CD4-positive, alpha-beta T cell treated with Interleukin-21 for 1 hour (primary cell): ENCODE measurements around the gene CNBD2.
A peak's percentile ranks its signal among the peaks of the same experiment; 100 is the strongest.
"Not testable (repeated sequence)": the region's sequence is repeated elsewhere in the genome, so short reads cannot be mapped to it uniquely, and the experiment has no call there.

Experiments
- DNase-seq: peaks from one replicate; pipeline ENCODE4 v3.0.0-alpha.2; 2020

Gene CNBD2

DNA sequence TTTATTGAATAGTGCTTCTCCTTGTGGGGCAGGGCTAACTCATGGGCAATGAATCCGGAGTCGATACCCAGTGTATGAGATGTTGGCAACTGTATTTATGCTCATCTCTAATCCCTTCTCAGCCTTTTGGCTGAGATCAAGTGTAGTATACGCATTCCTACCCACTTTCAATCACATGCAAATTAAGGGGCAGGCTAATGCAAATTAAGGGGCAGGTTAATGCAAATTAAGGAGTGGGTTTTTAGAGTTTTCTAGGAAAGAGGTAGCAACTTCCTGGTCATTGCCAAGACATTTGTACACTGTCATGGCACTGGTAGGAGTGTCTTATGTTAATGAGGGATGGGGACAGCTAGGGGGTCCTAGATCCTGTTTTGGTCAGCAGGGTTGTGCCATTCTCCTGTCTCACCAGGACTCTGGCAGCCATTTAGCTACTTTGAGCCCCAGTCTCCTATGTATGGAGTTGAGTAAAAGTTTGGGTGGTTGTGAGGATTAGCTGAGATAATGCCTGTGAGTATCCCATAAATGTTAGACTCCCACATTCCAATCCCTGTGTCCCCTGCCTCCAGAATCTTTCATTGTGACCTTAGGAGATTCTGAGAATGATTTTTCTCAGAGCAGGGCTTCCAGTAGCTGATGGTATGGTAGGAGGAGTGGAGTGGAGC, at the start of gene CNBD2:
Gene CNBD2, plus strand, starts transcription at position 612 of the 662 bp plus-strand sequence. CDS start 173 bp downstream, outside the sequence.
- no peak for DNase-seq

DNA sequence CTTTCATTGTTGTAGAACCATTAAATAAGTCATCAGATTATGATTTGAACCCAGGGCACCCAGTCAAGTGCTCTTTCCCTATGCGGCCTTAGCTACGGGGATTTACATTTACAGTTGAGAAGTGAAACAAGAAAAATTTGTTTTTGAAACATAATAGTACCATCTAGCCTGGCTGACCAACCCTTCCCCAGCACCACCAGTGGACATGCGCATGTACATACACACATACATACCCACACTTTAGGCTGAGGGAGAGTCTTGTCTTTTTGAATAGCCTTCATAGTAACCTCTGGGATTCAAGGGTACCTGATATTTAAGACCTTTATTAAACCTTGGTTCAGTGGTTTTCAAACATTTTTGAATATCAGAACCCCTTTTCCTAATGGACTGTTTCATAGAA, 47.9 kb upstream of the CNBD2 start:
- no peak for DNase-seq

DNA sequence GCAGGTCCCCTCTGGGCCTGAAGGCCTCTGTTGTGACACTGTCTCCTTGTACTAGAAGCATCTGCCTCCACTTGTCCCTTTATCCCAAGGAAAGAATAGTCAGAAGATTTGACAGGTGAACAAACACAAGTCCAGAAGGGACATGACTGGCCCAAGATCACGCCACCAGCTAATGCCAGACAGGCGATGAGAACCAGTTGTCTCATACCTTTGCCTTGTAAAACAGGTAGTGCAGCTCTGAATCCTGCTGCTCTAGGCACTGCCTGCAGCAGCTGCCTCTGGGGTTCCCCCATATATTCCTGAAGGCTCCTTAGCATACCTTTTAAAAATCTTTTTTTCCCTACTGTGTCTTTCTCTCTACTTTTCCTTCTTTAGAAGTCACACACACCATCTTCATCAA, 39.1 kb upstream of the CNBD2 start:
- DNase-seq: no peak

DNA sequence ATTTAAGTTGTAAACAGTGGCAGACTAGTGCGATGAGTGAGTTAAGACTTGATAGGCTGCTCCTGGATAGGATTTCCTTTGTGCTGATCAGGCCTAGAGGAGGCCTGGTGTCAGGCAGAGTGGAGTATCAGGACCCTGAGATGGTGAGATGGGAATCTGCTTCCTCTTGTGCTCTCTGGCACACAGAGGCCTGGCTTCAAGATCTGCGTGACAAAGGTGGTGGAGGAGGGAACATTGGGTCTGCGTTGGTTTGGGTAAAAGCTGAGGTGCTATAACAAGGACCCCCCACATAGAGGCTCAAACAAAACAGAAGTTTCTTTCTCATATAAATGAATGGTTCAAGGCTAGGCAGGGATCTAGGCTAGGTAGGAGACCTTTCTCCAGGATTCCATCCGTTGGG, 34.3 kb upstream of the CNBD2 start:
- no peak for DNase-seq

DNA sequence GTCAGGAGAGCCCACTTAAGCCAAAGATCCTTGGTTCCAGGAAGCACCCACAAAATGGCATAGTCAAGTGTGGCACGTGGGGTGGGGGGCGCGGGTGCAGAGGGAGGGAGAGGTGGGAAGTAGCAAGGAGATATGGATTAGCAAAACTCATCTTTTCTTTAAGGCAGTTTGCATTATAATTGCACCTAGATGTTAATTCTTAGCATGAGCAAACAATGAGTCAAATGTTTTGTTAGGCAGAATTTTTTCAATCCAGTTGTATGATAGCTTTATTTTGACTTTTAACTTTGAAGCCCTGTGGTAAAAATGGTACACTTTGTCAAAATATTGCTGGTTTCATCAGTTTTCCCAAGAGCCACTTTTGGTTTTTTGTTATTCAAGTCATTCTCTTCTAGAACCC, 29.1 kb upstream of the CNBD2 start:
- DNase-seq: no peak

DNA sequence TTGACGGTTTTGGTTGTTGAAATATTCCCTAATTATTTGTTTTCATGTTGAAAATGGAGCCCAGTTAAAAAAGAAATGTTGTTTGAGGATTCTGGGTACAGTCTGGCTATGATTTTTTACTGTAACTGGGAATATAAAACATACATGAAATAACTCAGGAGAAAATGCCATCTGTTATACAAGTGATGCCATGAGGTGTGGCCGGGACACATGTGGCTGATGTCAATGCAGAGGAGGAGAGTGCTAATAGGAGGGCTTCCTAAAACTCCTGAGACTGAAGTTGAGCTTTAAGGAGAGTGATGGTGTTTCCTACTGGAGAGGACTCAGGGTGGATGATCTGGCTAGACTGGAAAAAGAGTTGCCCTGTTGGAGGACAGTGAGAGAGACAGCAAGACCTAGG, 26.8 kb upstream of the CNBD2 start:
- no peak for DNase-seq

DNA sequence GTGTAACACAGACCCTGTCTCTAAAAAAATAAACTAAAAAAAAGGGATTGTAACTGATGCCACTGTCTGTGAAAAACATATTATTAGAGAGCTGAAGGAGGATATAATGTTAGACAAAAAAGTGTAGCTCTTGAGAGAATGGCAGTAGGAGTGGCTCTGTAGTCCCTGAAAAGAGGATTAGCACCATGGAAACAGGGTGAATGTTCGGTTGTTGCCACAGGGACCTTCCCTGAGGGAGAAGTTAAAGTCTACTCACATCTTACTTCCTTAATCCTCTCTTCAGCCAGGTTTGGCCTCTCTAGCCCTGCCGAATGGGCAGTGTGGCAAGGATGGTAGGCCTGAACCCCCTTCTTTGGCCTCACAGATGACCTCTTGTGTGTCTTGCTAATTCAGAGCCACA, 26.1 kb upstream of the CNBD2 start:
- no peak for DNase-seq

DNA sequence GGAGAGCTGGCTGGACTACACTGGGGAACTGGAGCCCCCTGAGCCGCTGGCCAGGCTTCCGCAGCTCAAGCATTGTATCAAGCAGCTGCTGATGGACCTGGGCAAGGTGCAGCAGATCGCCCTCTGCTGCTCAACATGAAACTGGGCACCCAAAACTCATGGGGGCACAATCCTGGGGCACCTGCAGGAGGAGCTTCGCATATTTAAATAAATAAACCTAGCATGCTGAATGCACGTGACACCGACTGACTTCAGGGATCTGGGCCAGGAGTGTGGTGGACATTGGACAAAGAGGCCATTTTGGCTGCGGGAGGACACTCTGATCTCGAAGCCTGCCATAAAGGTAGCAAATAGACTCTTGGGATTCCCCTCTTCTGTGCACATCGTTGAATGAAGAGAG, 20.9 kb upstream of the CNBD2 start:
- DNase-seq: peak; percentile 28

DNA sequence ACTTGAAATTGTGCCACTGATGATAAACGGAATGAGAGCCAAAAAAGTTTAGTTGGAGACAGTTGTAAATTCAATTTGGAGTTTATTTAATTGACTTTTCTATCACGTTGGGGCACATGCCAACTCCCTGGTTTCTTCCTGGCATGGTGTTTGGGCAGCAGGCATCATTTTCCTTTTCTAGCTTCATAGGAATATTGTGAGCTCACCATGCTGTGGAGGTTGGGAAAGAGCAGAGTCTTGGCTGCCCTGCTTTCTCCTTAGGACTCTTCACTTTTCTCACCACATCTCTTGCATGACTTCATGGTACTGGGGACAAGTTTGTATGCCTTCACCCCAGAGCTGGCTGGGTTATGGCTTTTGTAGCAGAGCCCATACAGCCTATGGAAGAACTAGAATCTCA, 20.5 kb upstream of the CNBD2 start:
- DNase-seq: no peak

DNA sequence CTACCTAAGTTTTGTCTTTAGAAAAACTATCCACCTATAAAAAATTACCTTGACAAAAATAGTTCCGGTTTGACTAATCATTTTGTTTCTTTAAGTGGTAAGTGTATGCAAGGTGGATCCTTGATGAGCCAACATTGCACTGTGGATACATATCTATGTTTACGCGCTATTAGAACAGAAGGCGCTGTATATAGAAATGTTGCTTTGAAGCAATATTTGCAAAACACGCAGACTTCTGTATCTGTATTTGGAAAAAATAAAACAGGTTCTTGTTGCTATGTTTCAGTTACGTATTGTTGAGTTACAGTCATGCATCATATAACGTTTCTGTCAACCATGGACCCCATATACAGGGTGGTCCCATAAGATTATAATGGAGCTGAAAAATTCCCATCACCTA, 18.3 kb upstream of the CNBD2 start:
- DNase-seq: no peak

DNA sequence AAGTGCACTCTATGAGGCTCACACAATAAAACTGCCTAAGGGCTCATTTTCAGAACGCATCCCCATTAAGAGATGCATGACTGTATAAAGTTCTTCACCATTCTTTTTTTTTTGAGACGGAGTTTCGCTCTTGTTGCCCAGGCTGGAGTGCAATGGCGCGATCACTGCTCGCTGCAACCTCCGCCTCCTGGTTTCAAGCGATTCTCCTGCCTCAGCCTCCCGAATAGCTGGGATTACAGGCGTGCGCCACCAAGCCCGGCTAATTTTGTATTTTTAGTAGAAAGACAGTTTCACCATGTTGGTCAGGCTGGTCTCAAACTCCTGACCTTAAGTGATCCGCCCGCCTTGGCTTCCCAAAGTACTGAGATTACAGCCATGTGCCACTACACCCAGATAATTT, 16.3 kb upstream of the CNBD2 start:
- not testable (repeated sequence) for DNase-seq

DNA sequence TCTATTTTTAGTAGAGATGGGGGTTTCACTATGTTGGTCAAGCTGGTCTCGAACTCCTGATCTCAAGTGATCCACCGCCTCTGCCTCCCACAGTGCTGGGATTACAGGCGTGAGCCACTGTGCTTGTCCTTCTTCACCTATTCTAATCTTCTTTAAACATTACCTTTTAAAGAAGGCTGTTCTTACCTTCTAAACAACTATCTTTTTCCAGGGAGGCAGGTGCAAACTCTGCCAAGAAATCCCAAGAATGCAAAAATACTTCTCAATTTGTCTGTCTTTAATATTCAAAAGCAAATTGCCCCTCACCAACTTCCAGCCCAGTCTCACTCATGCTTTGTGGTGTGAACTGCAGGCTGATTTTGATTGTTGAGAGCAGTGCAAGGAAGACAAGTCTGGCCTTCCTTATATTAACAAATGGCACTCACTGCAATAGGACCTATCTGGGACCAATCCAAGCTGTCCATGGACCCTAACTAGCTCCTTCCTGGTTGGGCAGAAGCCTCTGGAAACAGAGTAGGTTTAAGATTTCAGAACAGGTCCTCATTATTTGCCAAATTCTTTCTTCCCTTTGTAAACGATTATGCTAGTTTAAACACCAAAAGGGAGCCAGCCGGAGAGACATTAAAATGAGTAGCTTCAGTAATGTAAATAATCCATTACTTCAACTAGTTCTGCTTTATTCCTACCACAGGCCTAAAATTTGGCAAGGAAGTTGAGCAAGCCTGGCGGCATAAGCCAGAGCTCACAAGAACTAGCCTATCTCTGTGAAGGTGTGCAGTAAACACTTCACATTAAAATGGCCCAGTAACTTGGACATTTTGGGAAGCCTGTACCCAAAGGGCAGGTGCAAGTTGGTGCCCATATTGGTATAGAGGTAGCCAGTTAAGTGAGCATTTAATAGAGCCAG, 15.7 kb upstream of the CNBD2 start:
- DNase-seq: peak; percentile 19

DNA sequence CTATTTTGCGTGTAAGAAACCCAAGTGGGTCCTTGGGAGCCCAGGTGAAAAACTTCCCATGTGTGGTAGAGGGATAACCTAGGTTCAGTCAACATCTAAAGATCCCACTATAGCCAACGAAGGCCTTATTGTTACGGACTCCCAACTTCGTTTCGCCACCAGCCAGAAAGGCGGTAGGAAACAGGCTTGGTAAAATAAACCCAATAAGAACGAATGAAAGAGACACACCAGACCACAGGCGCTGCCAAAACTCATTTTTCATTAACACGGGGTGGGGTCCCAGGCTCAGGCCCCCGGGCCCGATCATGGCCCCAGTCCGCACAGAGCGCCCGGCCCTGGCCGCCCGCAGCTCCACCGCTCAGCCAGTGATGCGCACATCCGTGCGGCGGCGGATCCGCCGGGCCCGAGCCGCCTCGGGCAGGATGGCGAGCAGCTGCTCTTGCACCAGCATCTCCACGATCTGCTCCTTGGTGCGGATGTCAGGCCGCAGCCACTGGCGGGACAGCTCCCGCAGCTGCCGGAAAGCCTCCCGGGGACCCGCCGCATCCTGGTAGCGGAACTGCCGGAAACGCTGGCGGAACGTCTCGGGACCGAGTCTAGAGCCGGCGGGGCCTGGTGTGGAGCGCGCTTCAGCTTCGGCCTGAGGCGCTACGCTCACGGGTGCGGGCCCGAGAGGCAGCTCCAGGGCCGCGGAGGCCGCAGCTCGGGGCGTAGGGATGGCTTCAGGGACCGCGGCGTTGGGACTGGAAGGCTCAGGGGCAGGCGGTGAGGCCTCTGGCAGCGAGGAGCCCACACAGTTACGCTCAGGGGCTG, 14.8 kb upstream of the CNBD2 start:
- peak; percentile 73 for DNase-seq

DNA sequence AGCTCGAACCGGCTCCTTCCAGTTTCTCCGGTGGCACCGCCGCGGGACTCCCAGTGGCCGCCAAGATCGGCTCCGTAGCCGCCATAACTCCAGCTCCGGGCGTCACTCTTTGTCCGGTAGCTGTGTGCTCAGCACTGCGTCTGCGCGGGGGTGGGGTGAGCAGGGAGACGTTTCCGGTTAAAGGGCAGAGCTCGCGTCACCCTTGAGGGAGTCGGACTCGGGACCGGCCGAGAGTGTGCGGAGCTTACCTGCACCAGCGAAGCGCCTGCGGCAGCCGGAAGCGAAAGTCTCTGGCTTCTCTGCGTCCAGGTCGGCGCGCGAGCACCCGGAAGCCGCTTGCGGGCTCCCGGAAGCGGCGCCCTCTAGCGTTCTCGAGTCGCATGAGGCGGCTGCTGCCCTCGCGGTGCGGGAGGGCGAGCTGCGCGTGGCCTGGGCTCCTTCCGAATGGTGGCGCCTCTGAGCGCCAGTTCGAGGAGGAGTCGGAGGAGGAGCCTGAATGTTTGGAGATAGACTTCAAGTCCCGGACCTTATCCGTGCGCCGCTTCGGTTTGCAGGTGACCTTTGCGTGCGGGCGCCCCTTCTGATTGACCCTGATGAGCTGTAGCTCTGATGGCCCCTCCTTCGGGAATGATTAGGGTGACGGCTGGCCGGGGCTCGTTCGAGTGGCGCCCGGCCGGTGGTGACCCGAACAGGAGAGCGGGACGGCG, 14.0 kb upstream of the CNBD2 start, which contains the start of gene SCAND1:
Gene SCAND1, minus strand, starts transcription at position 303 of the 707 bp plus-strand sequence. Its CDS starts 218 bp downstream, at position 85.
- DNase-seq: peak; percentile 98

DNA sequence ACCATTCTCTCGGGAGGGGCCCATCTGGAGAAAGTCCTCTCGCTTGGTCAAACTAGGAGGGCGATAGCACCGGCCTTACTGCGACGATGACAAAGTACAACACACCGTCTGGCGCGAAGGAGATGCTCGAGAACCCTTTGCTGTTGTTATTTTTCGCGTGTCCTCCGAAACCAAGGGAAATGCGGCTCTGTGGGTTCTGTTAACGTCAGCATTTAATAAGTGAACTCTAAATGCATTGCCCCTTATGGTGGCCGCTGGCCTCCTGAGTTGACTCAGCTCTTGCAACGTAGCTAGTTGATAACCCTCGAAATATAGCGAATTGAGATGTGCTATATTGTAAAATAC, 13.5 kb upstream of the CNBD2 start:
- DNase-seq: peak; percentile 54

DNA sequence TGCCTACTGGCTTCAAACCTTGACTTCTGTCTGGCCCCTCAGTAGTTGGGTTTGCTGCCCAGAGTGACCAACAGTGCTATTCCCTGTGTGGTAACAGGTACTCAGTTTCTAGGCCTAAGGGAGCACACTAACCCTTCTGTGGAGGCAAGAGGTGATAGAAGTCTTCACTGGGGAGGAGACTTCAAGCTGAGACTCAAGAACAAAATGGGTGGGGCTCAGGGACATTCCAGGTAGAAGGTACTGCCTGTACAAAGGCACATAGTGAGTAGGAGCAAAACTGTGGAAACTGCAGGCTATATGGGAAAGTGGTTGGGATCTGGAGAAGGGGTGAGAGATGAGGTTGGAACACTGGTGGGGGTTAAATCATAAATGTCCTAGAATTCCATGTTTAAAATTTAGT, 11.8 kb upstream of the CNBD2 start:
- DNase-seq: no peak

DNA sequence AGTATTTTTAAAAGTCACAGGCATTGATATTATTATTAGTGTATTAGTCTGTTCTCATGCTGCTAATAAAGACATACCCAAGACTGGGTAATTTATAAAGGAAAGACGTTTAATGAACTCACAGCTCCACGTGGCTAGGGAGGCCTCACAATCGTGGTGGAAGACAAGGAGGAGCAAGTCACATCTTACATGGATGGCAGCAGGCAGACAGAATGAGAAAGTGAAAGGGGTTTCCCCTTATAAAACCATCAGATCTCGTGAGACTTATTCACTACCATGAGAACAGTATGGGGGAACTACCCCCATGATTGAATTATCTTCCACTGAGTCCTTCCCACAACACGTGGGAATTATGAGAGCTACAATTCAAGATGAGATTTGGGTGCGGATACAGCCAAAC, 9.1 kb upstream of the CNBD2 start:
- not testable (repeated sequence) for DNase-seq

DNA sequence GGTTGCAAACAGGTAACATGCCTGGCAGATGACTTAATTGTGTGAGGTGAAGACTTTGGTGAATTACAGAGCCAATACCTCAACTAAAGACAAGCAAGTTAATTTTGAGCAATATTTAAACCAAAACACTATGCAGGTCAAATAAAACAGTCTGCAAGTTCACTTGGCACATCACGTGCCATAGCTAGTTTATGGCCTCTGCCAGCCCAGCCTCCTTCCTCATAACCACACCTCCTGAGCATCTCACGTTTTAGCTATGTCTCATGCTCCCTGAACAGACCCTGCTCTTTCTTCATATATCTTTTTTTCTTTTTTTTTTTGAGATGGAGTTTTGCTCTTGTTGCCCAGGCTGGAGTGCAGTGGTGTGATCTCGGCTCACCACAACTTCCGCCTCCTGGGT, 4.5 kb upstream of the CNBD2 start:
- DNase-seq: no peak

DNA sequence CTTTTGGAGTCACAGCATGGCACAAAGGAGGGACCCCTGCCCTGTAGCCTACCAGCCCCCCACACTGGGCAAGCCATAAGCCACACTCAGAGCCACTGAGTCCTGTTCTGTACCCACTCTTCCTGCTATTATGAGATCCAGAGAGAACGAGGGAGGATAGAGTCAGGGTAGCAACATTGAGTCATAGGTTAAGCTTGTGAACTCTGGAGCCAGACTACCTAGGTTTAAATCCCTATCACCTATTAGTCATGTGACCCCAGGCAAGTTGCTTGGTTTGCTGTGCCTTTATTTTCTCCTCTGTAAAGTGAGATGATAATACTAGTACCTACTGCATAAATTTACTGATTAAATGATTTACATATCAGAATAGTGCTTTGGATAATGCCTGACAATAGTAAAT, 540 bp downstream of the CNBD2 start:
- DNase-seq: no peak

DNA sequence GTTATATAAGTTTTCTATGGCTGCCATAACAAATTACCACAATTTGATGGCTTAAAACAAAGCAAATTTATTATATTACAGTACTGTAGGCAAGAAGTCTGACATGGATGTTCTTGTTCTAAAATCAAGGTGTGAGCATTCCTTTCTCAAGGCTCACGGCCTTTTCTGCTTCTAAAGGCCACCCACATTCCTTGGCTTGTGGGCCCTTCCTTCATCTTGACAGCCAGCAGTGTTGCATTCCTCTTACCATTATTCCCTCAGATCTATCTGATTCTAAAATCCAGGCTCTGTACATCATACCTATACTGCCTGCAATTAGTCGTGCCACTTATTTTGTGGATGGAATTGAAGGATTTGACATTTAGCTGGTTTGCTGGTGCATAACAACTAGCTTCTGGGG, 3.6 kb downstream of the CNBD2 start:
- no peak for DNase-seq

DNA sequence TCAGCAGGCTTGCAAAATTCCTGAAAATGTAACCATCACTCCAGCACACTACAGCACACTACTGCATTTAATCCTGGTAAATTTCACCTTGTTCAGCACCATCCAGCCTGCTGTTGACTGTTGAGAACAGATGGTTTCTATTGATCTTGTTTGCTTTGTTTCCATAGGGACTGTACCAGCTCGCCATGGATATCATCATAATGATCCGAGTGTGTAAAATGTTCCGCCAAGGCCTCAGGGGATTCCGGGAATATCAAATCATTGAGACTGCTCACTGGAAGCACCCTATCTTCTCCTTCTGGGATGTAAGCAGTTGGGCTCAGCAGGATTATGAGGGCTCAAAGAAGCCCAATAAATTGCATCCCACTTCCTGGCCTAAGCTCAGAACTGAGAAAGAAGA, 4.1 kb downstream of the CNBD2 start:
- no peak for DNase-seq

DNA sequence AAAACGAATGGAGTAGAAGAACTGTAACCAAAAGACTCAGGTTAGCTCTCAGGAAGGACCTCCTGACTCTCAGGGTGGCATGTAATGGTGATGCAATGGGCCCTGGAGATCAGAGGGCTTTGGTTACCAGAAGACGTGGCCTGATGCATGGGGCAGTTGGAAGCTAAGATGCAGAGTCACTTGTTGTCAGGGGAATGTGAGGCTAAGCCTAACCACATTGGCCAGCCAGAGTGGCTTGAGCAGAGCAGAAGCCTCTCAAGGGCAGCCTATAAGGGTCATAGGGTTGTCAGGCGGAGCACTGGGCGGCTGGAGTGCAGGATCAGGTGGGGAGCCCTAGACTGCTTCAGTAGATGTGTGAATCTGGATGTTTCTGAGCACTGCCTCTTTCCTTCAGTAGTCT, 5.9 kb downstream of the CNBD2 start:
- DNase-seq: no peak
